Heart right ventricle (tissue), 16 donors: ENCODE data around the gene RGS6. TPM values are rescaled to one million over a fixed set of nuclear protein-coding genes. Genes with fewer than 3 reads are reported as not detected.
A peak's percentile ranks its signal among the peaks of the same experiment; 100 is the strongest.

Experiments used
- ATAC-seq, 8 donors: fragments of 200-7000 bp; cut with Tn5 transposase; one replicate each; pipeline ENCODE4 v1.9.1; 2020; ENCODE audit warnings: mild to moderate bottlenecking in 8 of 8, moderate library complexity in 8 of 8, moderate number of reproducible peaks in 1 of 8
- DNase-seq, 2 donors: peaks; one replicate each; pipeline ENCODE4 v3.0.0-alpha.2; 2020
- H3K27ac ChIP-seq, 10 donors: fragments of 200-600 bp; sonication (generic) in 2 of 10; one replicate each; pipeline versions ENCODE4 v1.5.0 to v1.8.0; 2020 to 2022; ENCODE audit warnings: mild to moderate bottlenecking in 3 of 10
- H3K27me3 ChIP-seq, 7 donors: fragments of 200-600 bp; one replicate each; pipeline ENCODE4 v1.8.0; 2021 to 2022; ENCODE audit warnings: mild to moderate bottlenecking in 2 of 7
- H3K36me3 ChIP-seq, 9 donors: fragments of 200-600 bp; sonication (generic) in 1 of 9; one replicate each; pipeline versions ENCODE4 v1.5.0 to v1.8.0; 2020 to 2022; ENCODE audit warnings: mild to moderate bottlenecking in 2 of 9
- H3K4me1 ChIP-seq, 9 donors: fragments of 200-600 bp; sonication (generic) in 1 of 9; one replicate each; pipeline versions ENCODE4 v1.5.0 to v1.8.0; 2020 to 2022; ENCODE audit warnings: mild to moderate bottlenecking in 4 of 9
- H3K4me3 ChIP-seq, 10 donors: fragments of 200-600 bp; sonication (generic) in 2 of 10; one replicate each; pipeline versions ENCODE4 v1.5.0 to v1.8.0; 2020 to 2022; ENCODE audit warnings: mild to moderate bottlenecking in 7 of 10, moderate library complexity in 2 of 10
- H3K9me3 ChIP-seq, 11 donors: fragments of 200-600 bp in 10 of 11; sonication (generic) in 2 of 11; one replicate each; pipeline versions ENCODE4 v1.5.0 to v1.8.0; 2013 to 2022; ENCODE audit warnings: mild to moderate bottlenecking in 2 of 11, control low read depth in 1 of 11, moderate library complexity in 1 of 11
- WGBS, 2 donors: extraction: QIAGEN DNeasy Blood & Tissue Kit; methylation state at CpG; one replicate each; pipeline ENCODE4 v1.1.7; 2013; ENCODE audit warnings: inconsistent platforms in 1 of 2; 5-methylcytosine and 5-hydroxymethylcytosine counted together
- intact Hi-C, 10 donors: fragments of 100-400 bp; cut with DNase I; formaldehyde crosslinking; loops; one replicate each; pipeline versions ENCODE4 v1.11.1 to v1.14.2; 2022
- polyA plus RNA-seq, 2 donors: library from polyadenylated mRNA; stranded (reverse); fragments of 200-250 nt; gene quantifications; one replicate each; pipeline ENCODE4 v1.2.3, GENCODE V29; 2013
- total RNA-seq, 10 donors: library from RNA; stranded (reverse); fragmentation: NEBNext Ultra II Directional in 3 of 10; extraction: Animal tissue kit (Norgen Biotek cat#: 25700) in 3 of 10; gene quantifications; one replicate each; pipeline versions ENCODE4 v1.2.1 to v1.2.4, GENCODE V29; 2021 to 2023
- TF ChIP-seq, protein P1 (sequence below), 9 donors: fragments of 200-600 bp; sonication (generic) in 2 of 9; IDR thresholded peaks; one replicate each; pipeline versions ENCODE4 v1.5.0 to v1.8.0; 2021 to 2022; ENCODE audit warnings: antibody characterized with exemption in 9 of 9, mild to moderate bottlenecking in 5 of 9, moderate library complexity in 1 of 9
- donor health status: Arrhythmogenic right ventricular cardiomyopathy.
- donor health status: ischemic (EF 13 %, LVEDD 7.1; RV severe dilation, severe dysfunction).
- donor health status: healthy with polysubstance abuse.
- donor health status: DM: no; HTN: yes; CAD: no.
- donor health status: DM: no; HTN: no; CAD: no.
- donor health status: ischemic (EF 25% LVEDD 6.9; RV normal size, moderate dysfunction).
- donor health status: ischemic (EF 25% LVEDD 5.7; RV mildly dilated, moderate dysfunction).
- donor health status: healthy.
- donor health status: DM: yes; HTN: yes; CAD: no.
- donor health status: Ischemic cardiomyopathy.
- donor health status: ischemic (EF 35%, LVEDD 5.7; RV mildly dilated, moderate dysfunction).
- donor health status: nonischemic (EF 11% LVEDD 7.7; RV severe dilation, severe dysfunction).
- donor health status: DM: yes; HTN: yes; CAD: no.
- donor health status: PGD.
- donor health status: ischemic (EF 29% LVEDD 5.4; RV normal size, mild dysfunction).
- donor health status: nonischemic (EF 23%, LVEDD 6.1; RV moderate dilation, normal function).

Gene RGS6
- total and polyA plus RNA-seq, 12 donors: 1.2 to 31.9 (median 19.0) TPM

DNA sequence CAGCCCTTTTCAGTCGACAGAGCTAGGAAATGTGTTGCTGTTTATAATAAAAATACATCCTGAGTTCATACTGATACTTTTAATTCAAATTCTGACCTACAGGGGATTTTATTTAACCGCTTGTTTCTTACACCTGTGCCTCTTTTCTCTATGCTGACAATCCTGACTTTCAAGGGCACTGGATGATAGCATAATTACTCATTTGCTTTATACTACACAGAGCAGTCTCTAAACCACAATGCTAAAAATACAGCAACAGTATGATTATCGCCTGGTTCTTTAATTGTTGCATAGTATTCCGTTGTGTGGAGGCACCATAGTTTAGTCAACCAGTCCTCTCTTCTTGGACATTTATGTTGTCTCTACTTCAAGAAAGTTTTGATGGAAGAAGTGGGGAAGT is 588.8 kb downstream of the RGS6 start:
- 88 to 89% methylated on average over 4 of the region's 4 CpGs for WGBS, 2 donors
- H3K4me3 ChIP-seq: no peak overlapping the region
- H3K36me3 ChIP-seq: peaks cover 0 to 8% (median 0%) of the 10 kb centered on the region in 9 donors
- peaks cover 0 to 9% (median 0%) of the 10 kb centered on the region in 11 donors for H3K9me3 ChIP-seq
- no peak for DNase-seq
- no peak overlapping the region for H3K27ac ChIP-seq
- ATAC-seq: no peak
- peaks cover 0 to 58% (median 0%) of the 10 kb centered on the region in 9 donors for H3K4me1 ChIP-seq
- intact Hi-C loops: no loop called here
- TF ChIP-seq, protein P1, sequence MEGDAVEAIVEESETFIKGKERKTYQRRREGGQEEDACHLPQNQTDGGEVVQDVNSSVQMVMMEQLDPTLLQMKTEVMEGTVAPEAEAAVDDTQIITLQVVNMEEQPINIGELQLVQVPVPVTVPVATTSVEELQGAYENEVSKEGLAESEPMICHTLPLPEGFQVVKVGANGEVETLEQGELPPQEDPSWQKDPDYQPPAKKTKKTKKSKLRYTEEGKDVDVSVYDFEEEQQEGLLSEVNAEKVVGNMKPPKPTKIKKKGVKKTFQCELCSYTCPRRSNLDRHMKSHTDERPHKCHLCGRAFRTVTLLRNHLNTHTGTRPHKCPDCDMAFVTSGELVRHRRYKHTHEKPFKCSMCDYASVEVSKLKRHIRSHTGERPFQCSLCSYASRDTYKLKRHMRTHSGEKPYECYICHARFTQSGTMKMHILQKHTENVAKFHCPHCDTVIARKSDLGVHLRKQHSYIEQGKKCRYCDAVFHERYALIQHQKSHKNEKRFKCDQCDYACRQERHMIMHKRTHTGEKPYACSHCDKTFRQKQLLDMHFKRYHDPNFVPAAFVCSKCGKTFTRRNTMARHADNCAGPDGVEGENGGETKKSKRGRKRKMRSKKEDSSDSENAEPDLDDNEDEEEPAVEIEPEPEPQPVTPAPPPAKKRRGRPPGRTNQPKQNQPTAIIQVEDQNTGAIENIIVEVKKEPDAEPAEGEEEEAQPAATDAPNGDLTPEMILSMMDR (IDR thresholded peaks at IDR 0.05): no peak
- no peaks in the 10 kb centered on the region for H3K27me3 ChIP-seq

DNA sequence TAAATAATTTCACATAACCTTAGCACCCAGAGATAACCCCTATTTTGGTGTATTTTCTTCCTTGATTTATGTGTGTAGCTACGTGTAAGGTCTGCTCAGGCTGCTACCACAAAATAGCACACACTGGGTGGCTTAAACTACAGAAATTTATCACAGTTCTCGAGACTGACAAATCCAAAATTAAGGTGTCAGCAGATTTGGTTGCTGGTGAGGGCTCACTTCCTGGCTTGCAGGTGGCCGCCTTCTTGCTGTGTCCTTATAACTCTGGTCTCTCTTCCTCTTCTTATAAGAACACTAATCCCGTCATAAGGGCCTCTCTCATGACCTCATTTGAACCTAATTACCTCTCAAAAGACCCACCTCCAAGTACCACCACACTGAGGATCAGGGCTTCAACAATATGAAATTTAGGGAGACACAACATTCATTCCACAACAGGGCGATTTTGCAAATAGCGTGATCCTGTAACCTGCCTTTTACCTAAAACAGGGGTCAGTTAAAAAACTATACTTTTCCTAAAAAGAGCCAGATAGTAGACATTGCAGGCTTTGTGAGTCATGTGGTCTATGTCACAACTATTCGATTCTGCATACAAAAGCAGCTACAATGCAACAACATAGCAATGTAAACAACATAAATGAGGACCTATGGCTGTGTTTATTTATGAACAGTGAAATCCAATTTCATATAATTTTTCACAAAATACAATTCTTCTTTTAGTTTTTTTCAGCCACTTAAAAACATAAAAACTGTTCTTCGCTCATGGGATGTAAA is 589.9 kb downstream of the RGS6 start:
- Histone ChIP-seq H3K9me3 (peaks cover 0 to 9% (median 0%) of the 10 kb centered on the region in 11 donors), H3K4me1 (peaks cover 0 to 56% (median 0%) of the 10 kb centered on the region in 9 donors), H3K4me3 (no peak overlapping the region), H3K27me3 (no peaks in the 10 kb centered on the region), H3K27ac (no peak overlapping the region), H3K36me3 (peaks cover 0 to 8% (median 0%) of the 10 kb centered on the region in 9 donors)
- TF ChIP-seq, protein P1 (IDR thresholded peaks at IDR 0.05): no peak
- intact Hi-C loops: no loop called here
- no peak for ATAC-seq
- WGBS, 2 donors: 92% methylated on average over 8 of the region's 8 CpGs
- DNase-seq: no peak

DNA sequence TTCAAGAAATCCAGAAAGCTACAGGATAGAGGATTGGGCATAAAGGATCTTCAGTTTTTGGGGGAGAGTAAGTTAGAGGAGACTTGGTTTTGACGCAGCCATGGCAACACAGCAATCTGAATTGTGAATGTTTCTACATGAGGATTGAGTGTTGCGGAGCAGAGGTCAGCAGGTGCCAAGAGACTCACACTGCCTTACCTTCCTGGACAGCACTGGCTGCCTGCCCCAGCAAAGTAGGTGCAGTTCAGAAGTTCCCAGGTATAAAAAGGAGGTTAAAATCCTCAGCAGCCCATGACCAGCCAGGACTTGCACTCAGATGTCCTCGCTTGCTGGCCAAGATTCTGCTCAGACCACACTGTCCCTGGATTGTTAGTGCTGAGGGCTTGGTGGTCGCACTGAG is 590.6 kb downstream of the RGS6 start:
- no peak overlapping the region for H3K4me3 ChIP-seq
- no peak for ATAC-seq
- no peak for DNase-seq
- TF ChIP-seq, protein P1 (IDR thresholded peaks at IDR 0.05): no peak
- H3K4me1 ChIP-seq: peaks cover 0 to 49% (median 0%) of the 10 kb centered on the region in 9 donors
- intact Hi-C loops: no loop called here
- H3K27ac ChIP-seq: no peak overlapping the region
- 96 to 97% methylated on average over 4 of the region's 4 CpGs for WGBS, 2 donors
- peaks cover 0 to 8% (median 0%) of the 10 kb centered on the region in 9 donors for H3K36me3 ChIP-seq
- no peaks in the 10 kb centered on the region for H3K27me3 ChIP-seq
- peaks cover 0 to 9% (median 0%) of the 10 kb centered on the region in 11 donors for H3K9me3 ChIP-seq

DNA sequence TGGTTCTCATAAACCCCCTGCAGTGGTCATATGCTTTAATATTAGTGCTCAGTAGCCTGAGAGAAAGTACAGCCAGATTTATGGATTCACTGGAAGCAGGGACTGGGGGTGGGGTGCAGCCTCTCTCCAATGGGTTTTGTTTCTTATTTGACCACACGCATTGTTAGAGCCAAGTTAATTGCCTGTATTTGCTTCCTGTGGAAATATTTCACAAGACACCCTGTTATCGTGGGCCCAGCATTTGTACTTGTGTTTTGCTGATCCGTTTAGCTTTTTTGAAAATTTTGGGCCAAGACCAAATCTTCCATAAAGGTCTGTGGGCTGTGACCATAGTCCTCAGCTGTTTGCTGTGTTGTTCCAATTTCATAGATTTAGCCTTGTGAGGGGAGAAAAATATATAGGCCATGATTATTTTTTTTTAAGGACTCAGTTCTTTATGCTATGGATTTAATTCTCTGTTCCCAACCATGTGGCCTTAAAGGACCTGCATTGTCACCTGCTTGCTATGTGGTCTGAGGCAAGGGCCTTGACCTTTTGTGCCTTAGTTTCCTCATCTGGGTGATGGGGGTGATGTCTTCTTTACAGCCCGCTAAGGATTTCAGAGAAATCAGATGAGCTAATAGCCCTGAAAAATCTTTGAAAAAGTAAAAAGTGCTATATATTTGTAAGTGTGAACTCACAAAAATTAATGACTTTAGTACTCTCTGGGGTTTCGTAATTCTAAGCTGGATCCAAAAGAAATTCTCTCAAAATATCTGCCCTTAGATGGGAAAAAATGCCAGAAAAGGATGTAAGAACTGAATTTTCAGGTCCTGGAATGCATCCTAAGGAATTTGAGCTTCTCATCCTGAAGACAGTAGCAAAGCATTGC is 591.4 kb downstream of the RGS6 start:
- intact Hi-C loops: no loop called here
- Histone ChIP-seq H3K4me1 (peaks cover 0 to 47% (median 0%) of the 10 kb centered on the region in 9 donors), H3K27ac (no peak overlapping the region), H3K36me3 (peaks cover 0 to 8% (median 0%) of the 10 kb centered on the region in 9 donors), H3K9me3 (peaks cover 0 to 9% (median 0%) of the 10 kb centered on the region in 11 donors), H3K27me3 (no peaks in the 10 kb centered on the region), H3K4me3 (no peak overlapping the region)
- DNase-seq (no peak), ATAC-seq (peak in 1 of 8 donors; percentile 24)
- 64 to 71% methylated on average over 5 of the region's 5 CpGs for WGBS, 2 donors
- TF ChIP-seq, protein P1 (IDR thresholded peaks at IDR 0.05): no peak
